Cardiac fibroblast (primary cell): Measurements from ENCODE around the gene ANK2.

ENCODE experiments used
- DNase-seq, 2 donors: peaks; one replicate each; pipeline versions ENCODE4 v3.0.0 to v3.0.0-alpha.2; 2010; ENCODE audit warnings: low read depth in 2 of 2
- H3K4me3 ChIP-seq, 2 donors: replicated peaks in 1 of 2; 1 replicate in 1 of 2; 2 replicates in 1 of 2; pipeline ENCODE4 v1.5.1; 2011; ENCODE audit warnings: low read depth in 2 of 2, low read length in 2 of 2, mild to moderate bottlenecking in 2 of 2, moderate library complexity in 1 of 2
- TF ChIP-seq, protein P1 (sequence below): IDR thresholded peaks from one replicate; pipeline ENCODE4 v1.5.1; 2011; ENCODE audit warnings: low read depth, mild to moderate bottlenecking, low read length, inconsistent platforms

ANK2 gene

DNA sequence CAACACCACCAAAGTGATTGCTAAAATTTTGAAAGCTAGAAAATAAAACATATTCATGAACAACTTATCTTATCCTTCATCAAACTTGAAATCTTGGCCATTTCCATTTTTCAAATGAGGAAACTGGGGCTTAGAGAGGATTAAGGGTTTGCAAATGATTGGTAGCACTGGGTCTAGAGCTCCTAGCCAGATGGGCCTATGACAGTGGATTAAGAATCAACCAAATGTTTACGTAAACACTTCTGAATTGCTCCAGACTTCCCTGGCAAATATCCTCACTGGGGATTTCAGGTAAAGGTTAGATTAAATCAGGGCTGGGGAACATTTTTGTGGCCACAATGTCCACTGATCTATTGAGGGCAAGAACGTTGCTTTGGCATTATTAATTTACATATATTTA lies 241.2 kb downstream of the ANK2 start:
- H3K4me3 ChIP-seq = no peak overlapping the region
- no peak for DNase-seq
- TF ChIP-seq, protein P1, sequence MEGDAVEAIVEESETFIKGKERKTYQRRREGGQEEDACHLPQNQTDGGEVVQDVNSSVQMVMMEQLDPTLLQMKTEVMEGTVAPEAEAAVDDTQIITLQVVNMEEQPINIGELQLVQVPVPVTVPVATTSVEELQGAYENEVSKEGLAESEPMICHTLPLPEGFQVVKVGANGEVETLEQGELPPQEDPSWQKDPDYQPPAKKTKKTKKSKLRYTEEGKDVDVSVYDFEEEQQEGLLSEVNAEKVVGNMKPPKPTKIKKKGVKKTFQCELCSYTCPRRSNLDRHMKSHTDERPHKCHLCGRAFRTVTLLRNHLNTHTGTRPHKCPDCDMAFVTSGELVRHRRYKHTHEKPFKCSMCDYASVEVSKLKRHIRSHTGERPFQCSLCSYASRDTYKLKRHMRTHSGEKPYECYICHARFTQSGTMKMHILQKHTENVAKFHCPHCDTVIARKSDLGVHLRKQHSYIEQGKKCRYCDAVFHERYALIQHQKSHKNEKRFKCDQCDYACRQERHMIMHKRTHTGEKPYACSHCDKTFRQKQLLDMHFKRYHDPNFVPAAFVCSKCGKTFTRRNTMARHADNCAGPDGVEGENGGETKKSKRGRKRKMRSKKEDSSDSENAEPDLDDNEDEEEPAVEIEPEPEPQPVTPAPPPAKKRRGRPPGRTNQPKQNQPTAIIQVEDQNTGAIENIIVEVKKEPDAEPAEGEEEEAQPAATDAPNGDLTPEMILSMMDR = no peak

DNA sequence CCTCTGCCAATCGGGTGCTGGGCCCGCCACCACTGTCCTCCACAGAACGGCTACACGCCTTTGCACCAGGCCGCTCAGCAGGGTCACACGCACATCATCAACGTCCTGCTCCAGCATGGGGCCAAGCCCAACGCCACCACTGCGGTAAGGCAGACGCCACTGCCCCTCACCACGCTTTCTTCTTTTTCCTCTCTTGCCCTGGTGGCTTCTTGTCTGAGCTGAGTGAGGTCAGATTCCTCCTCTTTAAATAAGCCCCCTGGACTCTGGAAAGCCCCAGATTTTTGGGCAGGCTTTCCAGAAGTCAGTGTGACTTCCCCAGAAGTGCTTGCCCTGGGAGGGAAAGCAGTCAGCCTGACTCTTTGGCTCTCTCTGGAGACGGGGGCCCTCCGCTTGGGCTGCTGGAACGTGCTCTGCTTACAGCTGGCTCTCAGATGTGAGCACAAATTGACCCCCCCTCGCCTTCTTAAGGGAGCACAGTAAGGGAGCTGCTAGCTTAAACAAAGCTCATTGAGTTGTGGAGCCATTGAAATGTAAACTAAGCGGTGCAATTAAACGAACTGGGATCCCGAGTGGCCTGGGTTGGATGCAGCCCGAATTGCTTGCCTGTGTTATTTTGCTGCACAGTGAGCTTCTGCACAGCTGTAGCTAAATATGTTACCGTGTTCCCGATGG lies 243.1 kb downstream of the ANK2 start:
- peak in 1 of 2 donors; percentile 55 for DNase-seq
- H3K4me3 ChIP-seq = no peak overlapping the region
- TF ChIP-seq, protein P1 = no peak

DNA sequence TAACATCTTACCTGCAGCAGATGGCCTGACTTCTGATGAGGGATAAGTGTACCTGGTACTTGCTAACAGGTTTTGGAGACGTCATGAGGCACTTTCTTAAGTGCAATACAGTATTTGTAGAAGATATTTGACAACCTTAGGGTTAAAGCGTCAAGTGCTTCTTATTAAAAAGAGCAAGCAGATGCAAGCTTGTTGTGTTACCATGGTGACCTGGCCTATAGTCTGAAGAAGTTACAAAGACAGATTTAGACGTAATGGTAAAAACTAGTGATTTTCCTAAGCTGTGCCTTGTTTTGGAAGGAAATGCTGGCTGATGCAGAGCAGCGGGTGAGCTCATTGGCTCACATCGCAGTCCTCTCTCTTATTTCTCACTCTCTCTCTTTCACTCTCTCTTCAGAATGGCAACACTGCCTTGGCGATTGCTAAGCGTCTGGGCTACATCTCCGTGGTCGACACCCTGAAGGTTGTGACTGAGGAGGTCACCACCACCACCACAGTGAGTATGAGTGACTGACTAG lies 243.6 kb downstream of the ANK2 start:
- peak; percentile 59 to 82 for DNase-seq
- TF ChIP-seq, protein P1 = no peak
- peak overlapping the region in 1 of 2 donors; percentile 26 for H3K4me3 ChIP-seq

DNA sequence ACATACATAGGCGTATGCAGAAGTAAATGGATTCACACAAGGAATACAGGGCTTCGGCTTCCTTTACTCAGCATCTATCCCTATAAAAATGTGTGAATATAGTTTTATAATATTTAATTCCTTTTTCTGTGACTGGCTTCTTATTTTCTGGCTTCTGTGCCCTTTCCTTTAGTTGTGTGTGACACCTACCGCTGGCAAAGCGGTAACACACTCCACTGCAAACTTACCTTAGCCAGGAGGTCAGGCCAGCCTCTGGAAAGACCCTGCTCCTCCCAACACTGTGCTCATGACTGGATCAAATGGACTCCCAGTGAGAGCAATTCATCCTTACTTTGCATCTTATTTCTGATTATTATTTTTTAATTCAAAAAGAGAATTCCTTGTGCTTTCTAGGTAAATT lies 244.2 kb downstream of the ANK2 start:
- peak overlapping the region in 1 of 2 donors; percentile 26 for H3K4me3 ChIP-seq
- TF ChIP-seq, protein P1 = peak; percentile 29
- DNase-seq = peak in 1 of 2 donors; percentile 44

DNA sequence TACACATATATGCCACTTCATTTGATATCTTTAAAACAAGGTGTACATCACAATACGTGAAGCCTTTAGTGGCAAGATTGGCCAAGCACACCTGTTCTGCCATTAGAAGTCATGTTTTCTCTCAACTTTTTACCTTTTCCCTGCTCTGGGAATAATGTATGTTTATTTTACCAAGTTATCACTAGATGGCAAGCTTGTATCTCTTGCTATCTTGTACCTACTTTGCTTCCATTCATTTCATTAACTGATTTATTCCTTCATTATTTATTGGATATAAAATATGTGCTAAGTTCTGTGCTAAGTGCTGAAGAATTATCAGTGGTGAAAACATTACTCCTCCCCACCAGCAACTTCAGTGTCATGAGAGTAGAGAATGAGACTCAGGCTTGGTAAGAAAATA lies 245.5 kb downstream of the ANK2 start:
- TF ChIP-seq, protein P1 = no peak
- DNase-seq = no peak
- no peak overlapping the region for H3K4me3 ChIP-seq

DNA sequence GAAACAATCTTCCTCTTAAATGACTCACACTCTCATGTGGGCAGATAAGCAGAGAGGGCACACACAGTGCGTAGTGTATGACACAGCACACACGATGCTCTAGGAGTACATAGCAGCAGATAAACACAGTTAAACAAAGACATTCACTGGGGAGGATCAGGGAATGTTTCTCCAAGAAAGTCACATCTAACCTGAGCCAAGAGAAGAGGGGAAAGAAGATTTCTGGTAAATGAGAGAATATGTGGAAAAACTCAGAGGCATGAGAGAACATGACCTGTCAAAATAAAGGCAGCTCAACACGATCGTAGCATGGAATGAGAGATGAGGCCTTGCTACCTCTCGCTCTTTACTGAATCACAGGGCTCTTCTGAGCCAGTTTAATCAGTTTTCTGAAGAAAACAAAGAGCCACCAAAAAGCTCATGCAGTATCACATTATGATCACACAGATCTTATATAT lies 251.0 kb downstream of the ANK2 start:
- DNase-seq = peak; percentile 95 to 97
- TF ChIP-seq, protein P1 = no peak
- H3K4me3 ChIP-seq = no peak overlapping the region

DNA sequence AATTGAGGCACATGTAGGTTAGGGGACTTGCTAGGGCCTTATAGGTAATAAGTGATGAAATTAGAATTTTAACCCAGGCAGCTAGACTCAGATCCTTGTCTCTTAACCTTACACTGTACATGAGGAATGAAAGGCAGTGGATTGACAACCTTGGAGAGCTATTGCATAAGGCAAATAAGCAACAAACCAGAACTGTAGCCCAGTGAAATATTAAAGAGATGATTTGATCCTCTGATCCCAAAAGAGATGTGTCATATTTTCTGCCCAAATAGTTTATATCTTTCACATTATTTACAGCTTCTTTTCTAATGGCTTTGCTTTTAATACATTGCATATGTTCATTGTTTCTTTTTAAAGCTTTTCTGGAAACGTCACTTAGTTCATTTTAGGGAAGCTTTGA lies 252.6 kb downstream of the ANK2 start:
- no peak overlapping the region for H3K4me3 ChIP-seq
- TF ChIP-seq, protein P1 = no peak
- no peak for DNase-seq
